Stomach (tissue), 4 donors: ENCODE results near the gene IQGAP2.

Source experiments
- CTCF ChIP-seq, 7 experiments: fragments of 450-650 bp in 4 of 7; fragments of 200-600 bp in 3 of 7; sonication (generic) in 3 of 7; IDR thresholded peaks; one replicate each; pipeline ENCODE4 v1.5.1; 2016 to 2019; ENCODE audit warnings: antibody characterized with exemption in 7 of 7, control low read depth in 2 of 7, mild to moderate bottlenecking in 1 of 7
- EP300 ChIP-seq: sonication (generic); formaldehyde crosslinking; IDR thresholded peaks from one replicate; pipeline ENCODE4 v1.6.1; 2017; ENCODE audit warnings: antibody characterized with exemption
- POLR2A ChIP-seq, 4 donors: fragments of 450-650 bp; IDR thresholded peaks; one replicate each; pipeline ENCODE4 v1.6.1; 2016; ENCODE audit warnings: antibody characterized with exemption in 4 of 4, control low read depth in 2 of 4, mild to moderate bottlenecking in 1 of 4, moderate library complexity in 1 of 4
- POLR2AphosphoS5 ChIP-seq, 3 donors: sonication (generic); formaldehyde crosslinking; IDR thresholded peaks; one replicate each; pipeline ENCODE4 v1.6.1; 2016; ENCODE audit warnings: antibody characterized with exemption in 3 of 3

GRCh38 chr5:76555717-76556116, 152.6 kb downstream of the IQGAP2 start:
- no peak for TF ChIP-seq POLR2A (IDR thresholded peaks at IDR 0.05)
- no peak for TF ChIP-seq CTCF (IDR thresholded peaks at IDR 0.05)
- TF ChIP-seq POLR2AphosphoS5 (IDR thresholded peaks at IDR 0.05): no peak
- no peak for TF ChIP-seq EP300
